GM18870 (cell line): Measurements from ENCODE around the gene AGAP2.

ENCODE experiments used
- ATAC-seq: cut with Tn5 transposase; IDR thresholded peaks from one replicate; pipeline ENCODE4 v1.9.1; 2021; ENCODE audit warnings: moderate library complexity; ENCODE audit not compliant: unreplicated experiment

AGAP2 gene

GRCh38 chr12:57737467-57738460 lies 778 bp downstream of the AGAP2 start:
- no peak for ATAC-seq

GRCh38 chr12:57736741-57737466 lies 1.6 kb downstream of the AGAP2 start:
- no peak for ATAC-seq

GRCh38 chr12:57735952-57736740 lies 2.4 kb downstream of the AGAP2 start:
- ATAC-seq = no peak

- no peak for ATAC-seq
Observed at GRCh38 chr12:57735198-57735855, 3.2 kb downstream of the AGAP2 start.

- ATAC-seq = no peak
Observed at GRCh38 chr12:57734591-57734990, 4.0 kb downstream of the AGAP2 start.

GRCh38 chr12:57733928-57734327 lies 4.6 kb downstream of the AGAP2 start:
- ATAC-seq = no peak

GRCh38 chr12:57732726-57733593 lies 5.6 kb downstream of the AGAP2 start:
- no peak for ATAC-seq

GRCh38 chr12:57732270-57732669 lies 6.3 kb downstream of the AGAP2 start:
- ATAC-seq = no peak

GRCh38 chr12:57731411-57732080 lies 7.0 kb downstream of the AGAP2 start:
- ATAC-seq = no peak

GRCh38 chr12:57730336-57731067 lies 8.0 kb downstream of the AGAP2 start:
- no peak for ATAC-seq

- no peak for ATAC-seq
Observed at GRCh38 chr12:57729321-57729844, 9.2 kb downstream of the AGAP2 start.

GRCh38 chr12:57727758-57728395 lies 10.7 kb downstream of the AGAP2 start:
- ATAC-seq = no peak

GRCh38 chr12:57726884-57727757 lies 11.4 kb downstream of the AGAP2 start:
- no peak for ATAC-seq

- no peak for ATAC-seq
Observed at GRCh38 chr12:57726151-57726883, 12.2 kb downstream of the AGAP2 start.

- ATAC-seq = no peak
Observed at GRCh38 chr12:57725851-57726150, 12.7 kb downstream of the AGAP2 start.
